ENCODE measurements around the gene CDKAL1. TPM values are rescaled to one million over a fixed set of nuclear protein-coding genes. Genes with fewer than 3 reads are reported as not detected.
A peak's percentile ranks its signal among the peaks of the same experiment; 100 is the strongest.

Gene CDKAL1
- total and polyA plus RNA-seq, 2 of the 13 experiments (the other 11 are each of a cell fraction or from before 2014, with no cell fraction given), result 9.5 to 27.7 TPM

- no peaks in the 10 kb centered on the region for H3K27me3 ChIP-seq (ENCODE audit: control insufficient read depth in 1 of 2, insufficient read depth in 2 of 2, low read length in 2 of 2)
- ATAC-seq (no peak), DNase-seq (ENCODE audit: low spot score) (no peak), FAIRE-seq (peak; percentile 34)
- BruUV-seq (replicated peaks), result no TSS peak
- H3K4me2 ChIP-seq (ENCODE audit: low read depth, low read length), result no peak overlapping the region
- H2AFZ ChIP-seq (ENCODE audit: low read length), result no peak overlapping the region
- peaks cover 0 to 5% of the 10 kb centered on the region in 2 experiments; a peak in 1 of 5 replicates for H3K36me3 ChIP-seq (replicated peaks in 1 of 2; ENCODE audit: control insufficient read depth in 1 of 2, insufficient read depth in 2 of 2, low read length in 2 of 2)
- no peak overlapping the region for H3K27ac ChIP-seq (ENCODE audit: extremely low read length, insufficient read depth, low read length)
- peaks cover 2% of the 10 kb centered on the region for H3K79me2 ChIP-seq (ENCODE audit: insufficient read depth, low read length)
- in situ Hi-C loops (cut with HindIII; ENCODE audit: extremely low pct_ligation_motif_present, low pct_unique_long_range_greater_than_20kb), result loop anchor here (5.0 to 10.0 kb wide), 3 partner anchors 311 to 1371 kb away; partner anchors contain the start of gene SOX4
- no peak overlapping the region for H3K4me3 ChIP-seq (replicated peaks in 1 of 3; ENCODE audit: insufficient read depth in 1 of 3, low read depth in 2 of 3, low read length in 3 of 3)
- ChIA-PET CTCF (ENCODE audit: low intra/inter-chr PET ratio, low total read pairs) (interaction anchor here (1.5 to 1.7 kb wide), 2 partner anchors 1025 to 1371 kb away, joined by 7 to 13 read pairs; no protein-coding TSS in a partner anchor), POLR2A (interaction anchor here (2.1 kb wide), 1 partner anchor 1024 kb away, joined by 11 read pairs; no protein-coding TSS in a partner anchor)
- intact Hi-C loops (cut with micrococcal nuclease; ENCODE audit: unreplicated experiment), result loop anchor here (1.0 to 5.0 kb wide), 2 partner anchors 313 to 1025 kb away; no protein-coding TSS in a partner anchor
- H3K4me1 ChIP-seq (ENCODE audit: insufficient read depth, low read length), result peaks cover 3% of the 10 kb centered on the region
- no peaks in the 10 kb centered on the region for H4K20me1 ChIP-seq (ENCODE audit: insufficient read depth, low read length)
- no peak overlapping the region for H3K9ac ChIP-seq (ENCODE audit: insufficient read depth, low read depth, low read length)
- no peaks in the 10 kb centered on the region for H3K9me3 ChIP-seq (ENCODE audit: low read length)
- 0 out of 2 replicates have a peak, but pooled peaks have one; percentile 23 for TF ChIP-seq ZGPAT (CRISPR knock-in tag; IDR thresholded peaks at IDR 0.05)
- peak; percentile 78 for TF ChIP-seq STAG1 (CRISPR knock-in tag; IDR thresholded peaks at IDR 0.05)
- TF ChIP-seq MNT (IDR thresholded peaks at IDR 0.05), result no peak
- no peak for TF ChIP-seq ZNF543 (CRISPR knock-in tag; IDR thresholded peaks at IDR 0.05)
- 0 out of 2 replicates have a peak, but pooled peaks have one; percentile 31 for TF ChIP-seq MIXL1 (CRISPR knock-in tag; IDR thresholded peaks at IDR 0.05)
- TF ChIP-seq FOXK2 (IDR thresholded peaks at IDR 0.05), result no peak
- no peak for TF ChIP-seq CREBL2 (CRISPR knock-in tag; IDR thresholded peaks at IDR 0.05; ENCODE audit: borderline replicate concordance)
- TF ChIP-seq ARHGAP35 (CRISPR knock-in tag; IDR thresholded peaks at IDR 0.05; ENCODE audit: borderline replicate concordance), result no peak
- no peak for TF ChIP-seq ZNF792 (CRISPR knock-in tag; IDR thresholded peaks at IDR 0.05)
- TF ChIP-seq HINFP (CRISPR knock-in tag; IDR thresholded peaks at IDR 0.05; ENCODE audit: low read depth), result no peak
- TF ChIP-seq THAP9 (CRISPR knock-in tag; IDR thresholded peaks at IDR 0.05; ENCODE audit: borderline replicate concordance), result no peak
- no peak for TF ChIP-seq IRX3 (CRISPR knock-in tag; IDR thresholded peaks at IDR 0.05; ENCODE audit: borderline replicate concordance, low read depth)
- TF ChIP-seq SAP130 (CRISPR knock-in tag; IDR thresholded peaks at IDR 0.05; ENCODE audit: low read depth), result peak; percentile 12; the same call in 1 of the 2 replicates
- TF ChIP-seq KAT8 (CRISPR knock-in tag; IDR thresholded peaks at IDR 0.05), result 0 out of 2 replicates have a peak, but pooled peaks have one; percentile 33
- TF ChIP-seq ZNF879 (CRISPR knock-in tag; IDR thresholded peaks at IDR 0.05), result no peak
- TF ChIP-seq CTCF (CRISPR knock-in tag; IDR thresholded peaks at IDR 0.05), result peak; percentile 35
Measured at GRCh38 chr6:20564269-20564668, 30.0 kb downstream of the CDKAL1 start.
